Gastrocnemius medialis (tissue), 4 donors: ENCODE data around the gene TMEM91.

Experiments
- POLR2A ChIP-seq, 2 donors: fragments of 450-650 bp; IDR thresholded peaks; one replicate each; pipeline ENCODE4 v1.6.1; 2017; ENCODE audit warnings: antibody characterized with exemption in 2 of 2, mild to moderate bottlenecking in 2 of 2, moderate library complexity in 2 of 2
- TF ChIP-seq, protein P1 (sequence below), 5 experiments: fragments of 450-650 bp in 3 of 5; fragments of 200-600 bp in 2 of 5; sonication (generic) in 2 of 5; IDR thresholded peaks in 4 of 5; conservative IDR thresholded peaks in 1 of 5; 1 replicate in 4 of 5; 2 replicates in 1 of 5; pipeline ENCODE4 v1.5.1; 2016 to 2019; ENCODE audit warnings: antibody characterized with exemption in 5 of 5, mild to moderate bottlenecking in 3 of 5, moderate library complexity in 3 of 5

DNA sequence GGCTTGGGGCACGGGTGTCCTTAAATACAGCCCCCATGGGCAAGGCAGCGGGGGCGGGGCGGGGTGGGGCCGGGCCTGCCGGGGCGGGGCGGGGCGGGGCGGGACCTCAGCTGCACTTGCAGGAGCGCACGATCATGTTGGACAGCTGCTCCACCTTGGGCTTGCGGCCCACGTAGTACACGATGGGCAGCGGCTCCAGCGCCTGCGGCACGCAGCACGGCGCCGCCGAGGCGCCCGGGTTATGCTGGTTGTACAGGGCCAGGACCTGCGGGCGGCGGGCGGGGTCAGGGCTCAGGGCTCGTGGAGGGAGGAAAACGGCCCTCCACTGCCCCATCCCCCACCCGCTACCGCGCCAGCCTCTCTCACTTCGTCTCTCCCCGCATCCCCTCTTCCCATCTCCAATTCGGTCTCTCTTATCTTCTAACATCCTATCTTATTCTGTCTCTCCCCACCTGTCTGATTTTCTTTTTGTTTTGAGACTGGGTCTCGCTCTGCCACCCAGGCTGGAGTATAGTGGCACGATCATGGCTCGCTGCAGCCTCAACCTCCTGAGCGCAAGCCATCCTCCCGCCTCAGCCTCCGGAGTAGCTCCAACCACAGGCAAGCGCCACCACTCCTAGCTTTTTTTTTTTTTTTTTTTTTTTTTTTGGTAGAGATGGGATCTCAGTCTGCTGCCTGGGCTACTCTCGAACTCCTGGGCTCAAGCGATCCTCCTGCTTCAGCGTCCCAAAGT lies 45.2 kb upstream of the TMEM91 start:
- TF ChIP-seq, protein P1, sequence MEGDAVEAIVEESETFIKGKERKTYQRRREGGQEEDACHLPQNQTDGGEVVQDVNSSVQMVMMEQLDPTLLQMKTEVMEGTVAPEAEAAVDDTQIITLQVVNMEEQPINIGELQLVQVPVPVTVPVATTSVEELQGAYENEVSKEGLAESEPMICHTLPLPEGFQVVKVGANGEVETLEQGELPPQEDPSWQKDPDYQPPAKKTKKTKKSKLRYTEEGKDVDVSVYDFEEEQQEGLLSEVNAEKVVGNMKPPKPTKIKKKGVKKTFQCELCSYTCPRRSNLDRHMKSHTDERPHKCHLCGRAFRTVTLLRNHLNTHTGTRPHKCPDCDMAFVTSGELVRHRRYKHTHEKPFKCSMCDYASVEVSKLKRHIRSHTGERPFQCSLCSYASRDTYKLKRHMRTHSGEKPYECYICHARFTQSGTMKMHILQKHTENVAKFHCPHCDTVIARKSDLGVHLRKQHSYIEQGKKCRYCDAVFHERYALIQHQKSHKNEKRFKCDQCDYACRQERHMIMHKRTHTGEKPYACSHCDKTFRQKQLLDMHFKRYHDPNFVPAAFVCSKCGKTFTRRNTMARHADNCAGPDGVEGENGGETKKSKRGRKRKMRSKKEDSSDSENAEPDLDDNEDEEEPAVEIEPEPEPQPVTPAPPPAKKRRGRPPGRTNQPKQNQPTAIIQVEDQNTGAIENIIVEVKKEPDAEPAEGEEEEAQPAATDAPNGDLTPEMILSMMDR (IDR thresholded peaks at IDR 0.05 in 4 of 5, conservative IDR thresholded peaks at IDR 0.05 in 1 of 5): no peak
- TF ChIP-seq POLR2A (IDR thresholded peaks at IDR 0.05): no peak
